ENCODE data around the gene FGF12.

DNA sequence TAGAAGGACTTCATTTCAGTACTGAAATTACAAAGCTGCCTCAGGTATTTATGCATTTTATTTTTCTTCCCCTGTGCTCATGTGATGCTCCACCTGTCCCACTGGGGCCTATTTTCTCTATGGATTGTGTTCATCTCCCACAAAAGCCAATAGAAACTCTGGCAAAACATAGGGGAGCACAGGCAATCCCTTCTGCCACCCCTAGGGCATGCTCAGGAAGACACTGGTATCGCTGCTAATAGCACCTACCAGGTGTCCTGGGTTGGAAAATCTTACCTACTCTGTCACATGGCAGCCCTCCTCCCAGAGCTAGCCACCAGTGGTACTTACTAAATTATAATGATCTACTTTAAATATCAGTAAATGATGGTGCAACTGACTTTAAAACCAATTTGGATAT, 427.4 kb downstream of the FGF12 start:
- TF ChIP-seq, protein P1, sequence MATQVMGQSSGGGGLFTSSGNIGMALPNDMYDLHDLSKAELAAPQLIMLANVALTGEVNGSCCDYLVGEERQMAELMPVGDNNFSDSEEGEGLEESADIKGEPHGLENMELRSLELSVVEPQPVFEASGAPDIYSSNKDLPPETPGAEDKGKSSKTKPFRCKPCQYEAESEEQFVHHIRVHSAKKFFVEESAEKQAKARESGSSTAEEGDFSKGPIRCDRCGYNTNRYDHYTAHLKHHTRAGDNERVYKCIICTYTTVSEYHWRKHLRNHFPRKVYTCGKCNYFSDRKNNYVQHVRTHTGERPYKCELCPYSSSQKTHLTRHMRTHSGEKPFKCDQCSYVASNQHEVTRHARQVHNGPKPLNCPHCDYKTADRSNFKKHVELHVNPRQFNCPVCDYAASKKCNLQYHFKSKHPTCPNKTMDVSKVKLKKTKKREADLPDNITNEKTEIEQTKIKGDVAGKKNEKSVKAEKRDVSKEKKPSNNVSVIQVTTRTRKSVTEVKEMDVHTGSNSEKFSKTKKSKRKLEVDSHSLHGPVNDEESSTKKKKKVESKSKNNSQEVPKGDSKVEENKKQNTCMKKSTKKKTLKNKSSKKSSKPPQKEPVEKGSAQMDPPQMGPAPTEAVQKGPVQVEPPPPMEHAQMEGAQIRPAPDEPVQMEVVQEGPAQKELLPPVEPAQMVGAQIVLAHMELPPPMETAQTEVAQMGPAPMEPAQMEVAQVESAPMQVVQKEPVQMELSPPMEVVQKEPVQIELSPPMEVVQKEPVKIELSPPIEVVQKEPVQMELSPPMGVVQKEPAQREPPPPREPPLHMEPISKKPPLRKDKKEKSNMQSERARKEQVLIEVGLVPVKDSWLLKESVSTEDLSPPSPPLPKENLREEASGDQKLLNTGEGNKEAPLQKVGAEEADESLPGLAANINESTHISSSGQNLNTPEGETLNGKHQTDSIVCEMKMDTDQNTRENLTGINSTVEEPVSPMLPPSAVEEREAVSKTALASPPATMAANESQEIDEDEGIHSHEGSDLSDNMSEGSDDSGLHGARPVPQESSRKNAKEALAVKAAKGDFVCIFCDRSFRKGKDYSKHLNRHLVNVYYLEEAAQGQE (IDR thresholded peaks at IDR 0.05; ENCODE audit: insufficient read depth in 1 of 2, low read depth in 2 of 2, low read length in 2 of 2), result no peak
- TF ChIP-seq SIN3A (IDR thresholded peaks at IDR 0.05; ENCODE audit: borderline replicate concordance, insufficient read depth, low read length), result no peak
- TF ChIP-seq POLR2AphosphoS5 (IDR thresholded peaks at IDR 0.05; ENCODE audit: low read depth, low read length), result no peak
- TF ChIP-seq TAF1 (IDR thresholded peaks at IDR 0.05; ENCODE audit: borderline replicate concordance, insufficient read depth, low read length), result no peak
